ENCODE results near the gene CUX1.

DNA sequence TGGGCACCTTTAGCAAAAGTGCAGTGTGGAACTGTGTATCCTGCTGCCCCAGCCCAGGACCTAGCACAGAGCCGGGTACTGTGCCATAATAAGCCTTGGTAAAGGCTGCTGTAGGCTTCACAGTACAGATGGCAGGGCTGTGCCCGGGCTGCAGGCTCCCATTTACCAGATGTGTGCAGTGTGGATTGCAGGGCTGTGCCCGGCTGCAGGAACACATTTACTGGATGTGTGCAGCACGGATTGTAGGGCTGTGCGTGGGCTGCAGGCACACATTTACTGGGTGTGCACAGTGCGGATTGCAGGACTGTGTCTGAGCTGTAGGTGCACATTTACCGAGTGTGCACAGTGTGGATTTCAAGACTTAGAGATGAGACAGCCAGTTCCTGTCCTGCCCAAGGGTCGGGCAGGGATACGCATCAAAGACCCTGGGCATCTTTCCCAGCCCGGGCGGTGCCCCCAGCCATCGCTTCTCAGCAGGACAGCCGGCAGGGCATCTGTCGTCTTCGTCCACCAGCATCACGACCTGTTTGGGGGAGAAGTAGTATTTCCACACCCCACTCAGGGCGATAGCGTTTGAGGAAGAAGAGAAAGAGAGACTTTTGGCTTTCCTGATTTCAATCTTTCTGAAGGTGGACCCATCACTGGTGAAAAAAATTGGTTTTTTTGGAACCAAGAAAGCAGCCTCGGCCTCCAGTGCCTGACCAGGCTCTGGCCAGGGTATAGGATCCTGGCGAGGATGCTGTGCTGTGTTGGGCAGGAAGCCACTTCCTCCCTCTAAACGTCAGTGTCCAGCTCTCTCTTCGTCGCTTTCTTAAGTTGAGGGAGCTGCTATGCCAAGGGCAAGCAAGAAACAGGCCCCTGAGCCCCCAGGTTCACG lies 180.8 kb downstream of the CUX1 start:
- no peak for TF ChIP-seq NFIC (IDR thresholded peaks at IDR 0.05)
- TF ChIP-seq, protein P1, sequence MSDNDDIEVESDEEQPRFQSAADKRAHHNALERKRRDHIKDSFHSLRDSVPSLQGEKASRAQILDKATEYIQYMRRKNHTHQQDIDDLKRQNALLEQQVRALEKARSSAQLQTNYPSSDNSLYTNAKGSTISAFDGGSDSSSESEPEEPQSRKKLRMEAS (IDR thresholded peaks at IDR 0.05): no peak
- TF ChIP-seq RAD21 (IDR thresholded peaks at IDR 0.05; ENCODE audit: low read depth): no peak
- TF ChIP-seq YY1 (IDR thresholded peaks at IDR 0.05; ENCODE audit: low read depth): no peak
- no peak for TF ChIP-seq TAF1 (IDR thresholded peaks at IDR 0.05; ENCODE audit: low read depth)
- TF ChIP-seq TEAD4 (IDR thresholded peaks at IDR 0.05): no peak
- no peak for TF ChIP-seq CEBPB (IDR thresholded peaks at IDR 0.05)
- TF ChIP-seq EP300 (IDR thresholded peaks at IDR 0.05; ENCODE audit: borderline replicate concordance): no peak
- TF ChIP-seq, protein P2, sequence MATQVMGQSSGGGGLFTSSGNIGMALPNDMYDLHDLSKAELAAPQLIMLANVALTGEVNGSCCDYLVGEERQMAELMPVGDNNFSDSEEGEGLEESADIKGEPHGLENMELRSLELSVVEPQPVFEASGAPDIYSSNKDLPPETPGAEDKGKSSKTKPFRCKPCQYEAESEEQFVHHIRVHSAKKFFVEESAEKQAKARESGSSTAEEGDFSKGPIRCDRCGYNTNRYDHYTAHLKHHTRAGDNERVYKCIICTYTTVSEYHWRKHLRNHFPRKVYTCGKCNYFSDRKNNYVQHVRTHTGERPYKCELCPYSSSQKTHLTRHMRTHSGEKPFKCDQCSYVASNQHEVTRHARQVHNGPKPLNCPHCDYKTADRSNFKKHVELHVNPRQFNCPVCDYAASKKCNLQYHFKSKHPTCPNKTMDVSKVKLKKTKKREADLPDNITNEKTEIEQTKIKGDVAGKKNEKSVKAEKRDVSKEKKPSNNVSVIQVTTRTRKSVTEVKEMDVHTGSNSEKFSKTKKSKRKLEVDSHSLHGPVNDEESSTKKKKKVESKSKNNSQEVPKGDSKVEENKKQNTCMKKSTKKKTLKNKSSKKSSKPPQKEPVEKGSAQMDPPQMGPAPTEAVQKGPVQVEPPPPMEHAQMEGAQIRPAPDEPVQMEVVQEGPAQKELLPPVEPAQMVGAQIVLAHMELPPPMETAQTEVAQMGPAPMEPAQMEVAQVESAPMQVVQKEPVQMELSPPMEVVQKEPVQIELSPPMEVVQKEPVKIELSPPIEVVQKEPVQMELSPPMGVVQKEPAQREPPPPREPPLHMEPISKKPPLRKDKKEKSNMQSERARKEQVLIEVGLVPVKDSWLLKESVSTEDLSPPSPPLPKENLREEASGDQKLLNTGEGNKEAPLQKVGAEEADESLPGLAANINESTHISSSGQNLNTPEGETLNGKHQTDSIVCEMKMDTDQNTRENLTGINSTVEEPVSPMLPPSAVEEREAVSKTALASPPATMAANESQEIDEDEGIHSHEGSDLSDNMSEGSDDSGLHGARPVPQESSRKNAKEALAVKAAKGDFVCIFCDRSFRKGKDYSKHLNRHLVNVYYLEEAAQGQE (IDR thresholded peaks at IDR 0.05; ENCODE audit: low read depth): no peak
- no peak for TF ChIP-seq CREB1 (IDR thresholded peaks at IDR 0.05; ENCODE audit: low read depth)
